GM18508 (cell line): Measurements from ENCODE around the gene EIPR1.
"Not testable (repeated sequence)": the region's sequence is repeated elsewhere in the genome, so short reads cannot be mapped to it uniquely, and the experiment has no call there.

Experiments used
- ATAC-seq: cut with Tn5 transposase; IDR thresholded peaks from one replicate; pipeline ENCODE4 v1.9.1; 2021; ENCODE audit warnings: moderate number of reproducible peaks; ENCODE audit not compliant: insufficient read depth, unreplicated experiment

Gene EIPR1

GRCh38 chr2:3202926-3203325, 174.7 kb downstream of the EIPR1 start:
- no peak for ATAC-seq

- no peak for ATAC-seq
Measured at GRCh38 chr2:3201281-3201680, 176.3 kb downstream of the EIPR1 start.

- ATAC-seq = no peak
Measured at GRCh38 chr2:3200420-3200939, 177.1 kb downstream of the EIPR1 start.

- no peak for ATAC-seq
Measured at GRCh38 chr2:3199627-3200345, 177.8 kb downstream of the EIPR1 start.

- ATAC-seq = not testable (repeated sequence)
Measured at GRCh38 chr2:3198671-3199192, 178.9 kb downstream of the EIPR1 start.

- no peak for ATAC-seq
Measured at GRCh38 chr2:3198119-3198518, 179.5 kb downstream of the EIPR1 start.

- no peak for ATAC-seq
Measured at GRCh38 chr2:3197308-3197707, 180.3 kb downstream of the EIPR1 start.

- ATAC-seq = no peak
Measured at GRCh38 chr2:3196716-3197115, 180.9 kb downstream of the EIPR1 start.

- no peak for ATAC-seq
Measured at GRCh38 chr2:3195641-3196476, 181.8 kb downstream of the EIPR1 start.

GRCh38 chr2:3194828-3195227, 182.8 kb downstream of the EIPR1 start:
- no peak for ATAC-seq

GRCh38 chr2:3193443-3194330, 183.9 kb downstream of the EIPR1 start:
- ATAC-seq = no peak

- ATAC-seq = no peak
Measured at GRCh38 chr2:3192920-3193319, 184.7 kb downstream of the EIPR1 start.

- no peak for ATAC-seq
Measured at GRCh38 chr2:3192281-3192818, 185.3 kb downstream of the EIPR1 start.

- no peak for ATAC-seq
Measured at GRCh38 chr2:3189961-3190360, 187.7 kb downstream of the EIPR1 start.

- no peak for ATAC-seq
Measured at GRCh38 chr2:3189076-3189591, 188.5 kb downstream of the EIPR1 start.

GRCh38 chr2:3188405-3188946, 189.1 kb downstream of the EIPR1 start:
- ATAC-seq = no peak

GRCh38 chr2:3187467-3187866, 190.2 kb downstream of the EIPR1 start:
- ATAC-seq = no peak

GRCh38 chr2:3186766-3187165, 190.9 kb downstream of the EIPR1 start:
- ATAC-seq = no peak

- ATAC-seq = no peak
Measured at GRCh38 chr2:3185910-3186309, 191.7 kb downstream of the EIPR1 start.
